ENCODE measurements around the gene OXSR1. TPM values are rescaled to one million over a fixed set of nuclear protein-coding genes. Genes with fewer than 3 reads are reported as not detected.
"Not testable (repeated sequence)": the region's sequence is repeated elsewhere in the genome, so short reads cannot be mapped to it uniquely, and the experiment has no call there.

OXSR1 gene
- total RNA-seq, 5 donors from 2014 or later (not counting 1 experiment from before 2014, with no cell fraction given): 30.7 to 40.4 (median 37.4) TPM

DNA sequence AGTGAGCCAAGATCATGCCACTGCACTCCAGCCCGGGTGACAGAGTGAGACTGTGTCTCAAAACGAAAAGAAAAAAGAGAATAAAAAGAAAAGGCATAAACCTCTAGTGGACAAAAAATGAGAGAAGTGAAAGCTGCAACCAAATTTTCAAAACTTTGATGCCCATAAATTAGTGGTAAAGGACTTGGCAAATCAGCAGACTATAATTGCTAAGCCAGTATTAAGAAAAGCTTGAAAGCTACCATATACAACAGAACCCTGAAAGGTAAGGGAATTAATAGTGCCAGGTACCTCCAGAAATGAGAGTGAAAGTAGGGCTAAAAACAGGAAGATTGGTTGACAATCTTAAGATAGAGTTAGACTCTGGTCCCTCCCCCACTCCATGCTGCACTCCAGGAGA is 67.4 kb downstream of the OXSR1 start:
- H3K27me3 ChIP-seq (replicated peaks in 1 of 2; ENCODE audit: control insufficient read depth in 2 of 2, extremely low read depth in 1 of 2, insufficient read depth in 2 of 2, low read length in 1 of 2): no peaks in the 10 kb centered on the region
- H3K9me3 ChIP-seq: peaks cover 10% of the 10 kb centered on the region
- H3K4me1 ChIP-seq (ENCODE audit: control insufficient read depth in 1 of 2, extremely low read depth in 1 of 2, insufficient read depth in 2 of 2, low read length in 2 of 2): no peaks in the 10 kb centered on the region
- H3K36me3 Mint-ChIP-seq: peaks cover 77% of the 10 kb centered on the region
- no peak for DNase-seq
- ChIA-PET CTCF (interaction anchor here (0.5 to 1.2 kb wide), 3 partner anchors 9 to 406 kb away, joined by 3 to 4 read pairs (median 4); no protein-coding TSS in a partner anchor), POLR2A (no interaction called here)
- no peak overlapping the region for H3K4me3 ChIP-seq (ENCODE audit: control insufficient read depth in 1 of 2, extremely low read depth in 1 of 2, low read length in 1 of 2)
- H3K4me3 Mint-ChIP-seq: no peak overlapping the region
- 100% methylated on average over 1 of the region's 2 CpGs for WGBS (ENCODE audit: insufficient coverage)
- H3K9me3 Mint-ChIP-seq: peaks cover 4 to 28% (median 8%) of the 10 kb centered on the region in 3 donors
- H3K4me1 Mint-ChIP-seq: no peaks in the 10 kb centered on the region
- peaks cover 6 to 42% of the 10 kb centered on the region in 2 donors for H3K36me3 ChIP-seq (ENCODE audit: control insufficient read depth in 2 of 2, extremely low read depth in 1 of 2, insufficient read depth in 1 of 2, low read length in 1 of 2)
- no peak overlapping the region for H3K27ac ChIP-seq (ENCODE audit: low read length)
- no peaks in the 10 kb centered on the region for H3K27me3 Mint-ChIP-seq
- H3K27ac Mint-ChIP-seq: peak overlapping the region in 1 of 2 donors; percentile 34
- ATAC-seq (replicated peaks in 1 of 4): no peak

DNA sequence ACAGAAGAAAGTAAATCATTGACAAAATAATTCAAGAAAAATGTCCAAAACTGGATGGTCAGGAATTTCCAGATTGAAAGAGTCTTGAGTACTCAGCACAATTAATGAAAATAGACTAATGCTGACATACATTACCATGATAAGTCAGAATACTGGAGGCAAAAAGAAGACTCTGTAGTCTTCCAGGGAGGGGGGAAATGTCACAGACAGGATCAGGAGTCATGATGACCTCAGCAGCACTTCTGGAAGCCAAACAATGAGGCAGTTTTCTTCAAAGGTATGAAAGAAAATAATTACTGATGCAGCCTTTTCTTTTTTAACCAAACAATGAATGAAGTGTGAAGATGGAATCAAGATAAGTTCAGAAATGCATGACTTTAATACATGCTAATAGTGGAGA is 70.1 kb downstream of the OXSR1 start:
- Mint-ChIP-seq H3K9me3 (peaks cover 4 to 47% (median 13%) of the 10 kb centered on the region in 3 donors), H3K4me3 (no peak overlapping the region), H3K36me3 (peaks cover 87% of the 10 kb centered on the region), H3K27ac (peak overlapping the region in 1 of 2 donors; percentile 28), H3K4me1 (no peaks in the 10 kb centered on the region), H3K27me3 (no peaks in the 10 kb centered on the region)
- ATAC-seq (replicated peaks in 1 of 4) (no peak), DNase-seq (no peak)
- POLR2A ChIA-PET: no interaction called here
- Histone ChIP-seq H3K4me3 (ENCODE audit: control insufficient read depth in 1 of 2, extremely low read depth in 1 of 2, low read length in 1 of 2) (no peak overlapping the region), H3K27me3 (replicated peaks in 1 of 2; ENCODE audit: control insufficient read depth in 2 of 2, extremely low read depth in 1 of 2, insufficient read depth in 2 of 2, low read length in 1 of 2) (no peaks in the 10 kb centered on the region), H3K27ac (ENCODE audit: low read length) (no peak overlapping the region), H3K9me3 (peaks cover 14% of the 10 kb centered on the region), H3K4me1 (ENCODE audit: control insufficient read depth in 1 of 2, extremely low read depth in 1 of 2, insufficient read depth in 2 of 2, low read length in 2 of 2) (no peaks in the 10 kb centered on the region), H3K36me3 (ENCODE audit: control insufficient read depth in 2 of 2, extremely low read depth in 1 of 2, insufficient read depth in 1 of 2, low read length in 1 of 2) (peaks cover 14 to 41% of the 10 kb centered on the region in 2 donors)
- CTCF ChIA-PET: interaction anchor here in 1 of 2 donors (0.7 kb wide), 1 partner anchor 123 kb away, joined by 3 read pairs; no protein-coding TSS in a partner anchor

DNA sequence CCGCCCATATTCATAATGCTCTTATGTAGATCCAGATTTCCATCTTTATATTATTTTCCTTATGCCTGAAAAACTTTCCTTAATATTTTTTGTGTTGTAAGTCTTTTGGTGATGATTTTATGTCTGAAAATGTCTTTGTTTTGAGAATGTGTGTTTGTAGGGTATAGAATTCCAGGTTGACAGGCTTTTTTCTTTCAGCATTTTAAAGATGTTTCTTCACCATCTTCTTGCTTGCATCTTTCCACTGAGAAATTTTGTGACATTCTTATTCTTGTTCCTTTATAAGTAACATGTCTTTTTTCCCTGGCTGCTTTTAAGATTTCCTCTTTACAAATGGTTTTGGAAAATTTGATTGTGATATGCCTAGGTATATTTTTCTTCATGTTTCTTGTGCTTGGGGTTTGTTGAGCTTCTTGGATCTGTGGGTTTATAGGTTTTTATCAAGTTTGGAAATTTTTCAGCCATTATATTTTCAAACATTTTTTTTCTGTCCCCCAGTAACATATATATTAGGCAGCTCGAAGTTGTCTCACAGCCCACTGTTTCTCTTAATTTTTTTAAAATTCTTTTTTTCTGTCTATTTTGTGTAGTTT is 73.2 kb downstream of the OXSR1 start:
- Histone ChIP-seq H3K4me1 (ENCODE audit: control insufficient read depth in 1 of 2, extremely low read depth in 1 of 2, insufficient read depth in 2 of 2, low read length in 2 of 2) (no peaks in the 10 kb centered on the region), H3K27ac (ENCODE audit: low read length) (no peak overlapping the region), H3K27me3 (replicated peaks in 1 of 2; ENCODE audit: control insufficient read depth in 2 of 2, extremely low read depth in 1 of 2, insufficient read depth in 2 of 2, low read length in 1 of 2) (no peaks in the 10 kb centered on the region), H3K36me3 (ENCODE audit: control insufficient read depth in 2 of 2, extremely low read depth in 1 of 2, insufficient read depth in 1 of 2, low read length in 1 of 2) (peaks cover 11 to 32% of the 10 kb centered on the region in 2 donors), H3K9me3 (peaks cover 14% of the 10 kb centered on the region), H3K4me3 (ENCODE audit: control insufficient read depth in 1 of 2, extremely low read depth in 1 of 2, low read length in 1 of 2) (no peak overlapping the region)
- Mint-ChIP-seq H3K4me3 (no peak overlapping the region), H3K4me1 (no peaks in the 10 kb centered on the region), H3K36me3 (peaks cover 79% of the 10 kb centered on the region), H3K9me3 (peaks cover 4 to 47% (median 13%) of the 10 kb centered on the region in 3 donors), H3K27me3 (no peaks in the 10 kb centered on the region), H3K27ac (no peak overlapping the region)
- ATAC-seq (replicated peaks in 1 of 4) (no peak), DNase-seq (no peak)
- ChIA-PET POLR2A (no interaction called here), CTCF (no interaction called here)
- WGBS (ENCODE audit: insufficient coverage): no CpG with 5 or more reads among the region's 2 CpGs

DNA sequence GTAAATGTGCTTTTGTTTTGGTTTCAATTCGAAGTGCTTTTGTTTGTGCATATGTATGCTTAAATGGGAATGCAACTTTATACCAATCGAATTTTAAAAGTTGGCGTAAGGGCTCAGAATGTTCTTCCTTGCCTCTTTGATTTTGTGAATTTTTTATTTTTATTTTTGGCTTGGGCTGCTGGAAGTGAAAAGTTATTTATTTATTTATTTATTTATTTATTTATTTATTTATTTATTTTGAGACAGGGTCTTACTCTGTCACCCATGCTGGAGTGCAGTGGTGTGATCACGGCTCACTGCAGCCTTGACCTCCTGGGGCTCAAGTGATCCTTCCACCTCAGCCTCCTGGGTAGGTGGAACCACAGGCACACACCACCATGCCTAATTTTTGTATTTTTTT is 77.5 kb downstream of the OXSR1 start:
- H3K4me1 ChIP-seq (ENCODE audit: control insufficient read depth in 1 of 2, extremely low read depth in 1 of 2, insufficient read depth in 2 of 2, low read length in 2 of 2); H3K4me1 Mint-ChIP-seq; H3K27ac ChIP-seq (ENCODE audit: low read length); DNase-seq; POLR2A ChIA-PET; H3K27me3 Mint-ChIP-seq; H3K4me3 Mint-ChIP-seq; H3K4me3 ChIP-seq (ENCODE audit: control insufficient read depth in 1 of 2, extremely low read depth in 1 of 2, low read length in 1 of 2); H3K27me3 ChIP-seq (replicated peaks in 1 of 2; ENCODE audit: control insufficient read depth in 2 of 2, extremely low read depth in 1 of 2, insufficient read depth in 2 of 2, low read length in 1 of 2); ATAC-seq (replicated peaks in 1 of 4); H3K27ac Mint-ChIP-seq; H3K9me3 ChIP-seq: not testable (repeated sequence)
- no CpG with 5 or more reads among the region's 4 CpGs for WGBS (ENCODE audit: insufficient coverage)
- peaks cover 8 to 35% of the 10 kb centered on the region in 2 donors for H3K36me3 ChIP-seq (ENCODE audit: control insufficient read depth in 2 of 2, extremely low read depth in 1 of 2, insufficient read depth in 1 of 2, low read length in 1 of 2)
- Mint-ChIP-seq H3K9me3 (peaks cover 0 to 17% (median 5%) of the 10 kb centered on the region in 3 donors), H3K36me3 (peaks cover 64% of the 10 kb centered on the region)
- CTCF ChIA-PET: interaction anchor here in 1 of 2 donors (1.3 kb wide), 1 partner anchor 10 kb away, joined by 4 read pairs; no protein-coding TSS in a partner anchor

DNA sequence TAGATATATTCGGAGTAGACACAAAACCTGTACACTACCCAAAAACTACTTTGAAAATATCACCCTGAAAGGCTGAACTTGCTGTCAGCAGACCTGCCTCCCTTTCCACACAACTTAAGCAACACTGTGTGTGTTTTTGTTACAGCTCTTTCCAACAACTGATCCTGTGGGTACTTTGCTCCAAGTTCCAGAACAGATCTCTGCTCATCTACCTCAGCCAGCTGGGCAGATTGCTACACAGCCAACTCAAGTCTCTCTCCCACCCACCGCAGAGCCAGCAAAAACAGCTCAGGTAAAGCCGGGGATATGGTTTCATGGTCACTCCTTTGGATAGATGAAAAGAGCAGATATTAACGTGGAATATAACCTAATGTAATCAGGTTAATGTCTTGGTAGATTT is 80.6 kb downstream of the OXSR1 start:
- Histone ChIP-seq H3K27ac (ENCODE audit: low read length) (no peak overlapping the region), H3K27me3 (replicated peaks in 1 of 2; ENCODE audit: control insufficient read depth in 2 of 2, extremely low read depth in 1 of 2, insufficient read depth in 2 of 2, low read length in 1 of 2) (no peaks in the 10 kb centered on the region), H3K4me1 (ENCODE audit: control insufficient read depth in 1 of 2, extremely low read depth in 1 of 2, insufficient read depth in 2 of 2, low read length in 2 of 2) (no peaks in the 10 kb centered on the region), H3K36me3 (ENCODE audit: control insufficient read depth in 2 of 2, extremely low read depth in 1 of 2, insufficient read depth in 1 of 2, low read length in 1 of 2) (peaks cover under 1 to 49% of the 10 kb centered on the region in 2 donors), H3K9me3 (no peaks in the 10 kb centered on the region), H3K4me3 (ENCODE audit: control insufficient read depth in 1 of 2, extremely low read depth in 1 of 2, low read length in 1 of 2) (no peak overlapping the region)
- no peak for DNase-seq
- Mint-ChIP-seq H3K27me3 (no peaks in the 10 kb centered on the region), H3K27ac (no peak overlapping the region), H3K9me3 (no peaks in the 10 kb centered on the region), H3K36me3 (peaks cover 54% of the 10 kb centered on the region), H3K4me1 (peaks cover 0 to 6% (median 3%) of the 10 kb centered on the region in 3 donors), H3K4me3 (no peak overlapping the region)
- no peak for ATAC-seq (replicated peaks in 1 of 4)
- no CpG with 5 or more reads among the region's 4 CpGs for WGBS (ENCODE audit: insufficient coverage)
- ChIA-PET POLR2A (no interaction called here), CTCF (no interaction called here)

DNA sequence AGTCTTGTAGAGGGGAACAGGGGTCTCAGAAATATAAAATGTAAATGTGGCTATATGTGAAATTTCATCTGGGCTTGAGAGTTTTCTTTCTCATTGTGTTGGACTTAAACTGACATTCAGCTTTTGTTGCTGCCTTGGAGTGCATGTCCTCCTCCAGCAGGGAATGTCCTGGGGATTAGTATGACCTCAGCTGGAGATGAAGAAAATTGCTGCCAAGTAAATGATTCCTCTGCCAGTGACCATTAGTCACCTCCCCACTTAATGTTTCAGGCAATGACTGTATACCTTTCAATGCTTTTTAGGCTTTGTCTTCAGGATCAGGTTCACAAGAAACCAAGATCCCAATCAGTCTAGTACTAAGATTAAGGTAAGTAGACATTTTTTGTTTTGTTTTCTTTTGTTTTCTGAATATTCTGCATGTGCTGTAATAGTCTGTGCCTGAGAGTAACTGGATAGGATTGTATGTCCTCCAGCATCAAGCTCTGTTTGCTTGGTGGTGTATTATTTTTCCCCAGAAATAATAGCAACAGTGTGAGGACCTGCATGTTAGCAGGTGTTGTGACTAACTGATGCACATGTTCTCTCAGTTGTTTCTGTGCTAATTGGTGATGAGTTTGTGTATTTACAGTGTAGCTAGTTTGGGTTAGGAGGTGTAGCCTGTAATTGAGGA is 82.2 kb downstream of the OXSR1 start:
- no peaks in the 10 kb centered on the region for H3K4me1 ChIP-seq (ENCODE audit: control insufficient read depth in 1 of 2, extremely low read depth in 1 of 2, insufficient read depth in 2 of 2, low read length in 2 of 2)
- POLR2A ChIA-PET: no interaction called here
- no peaks in the 10 kb centered on the region for H3K27me3 Mint-ChIP-seq
- H3K9me3 Mint-ChIP-seq: no peaks in the 10 kb centered on the region
- CTCF ChIA-PET: interaction anchor here (0.6 to 0.7 kb wide), 3 partner anchors 15 to 399 kb away, joined by 3 to 6 read pairs (median 3); no protein-coding TSS in a partner anchor
- no peak overlapping the region for H3K4me3 Mint-ChIP-seq
- no peak overlapping the region for H3K27ac ChIP-seq (ENCODE audit: low read length)
- ATAC-seq (replicated peaks in 1 of 4) (no peak), DNase-seq (no peak)
- peaks cover 6 to 64% of the 10 kb centered on the region in 2 donors for H3K36me3 ChIP-seq (ENCODE audit: control insufficient read depth in 2 of 2, extremely low read depth in 1 of 2, insufficient read depth in 1 of 2, low read length in 1 of 2)
- H3K27me3 ChIP-seq (replicated peaks in 1 of 2; ENCODE audit: control insufficient read depth in 2 of 2, extremely low read depth in 1 of 2, insufficient read depth in 2 of 2, low read length in 1 of 2): no peaks in the 10 kb centered on the region
- H3K4me3 ChIP-seq (ENCODE audit: control insufficient read depth in 1 of 2, extremely low read depth in 1 of 2, low read length in 1 of 2): no peak overlapping the region
- H3K9me3 ChIP-seq: no peaks in the 10 kb centered on the region
- H3K4me1 Mint-ChIP-seq: peaks cover 0 to 6% (median 3%) of the 10 kb centered on the region in 3 donors
- H3K36me3 Mint-ChIP-seq: peaks cover 62% of the 10 kb centered on the region
- peak overlapping the region; percentile 4 to 6 for H3K27ac Mint-ChIP-seq
